ENCODE measurements around the gene RFX3.

The RFX3 gene

DNA sequence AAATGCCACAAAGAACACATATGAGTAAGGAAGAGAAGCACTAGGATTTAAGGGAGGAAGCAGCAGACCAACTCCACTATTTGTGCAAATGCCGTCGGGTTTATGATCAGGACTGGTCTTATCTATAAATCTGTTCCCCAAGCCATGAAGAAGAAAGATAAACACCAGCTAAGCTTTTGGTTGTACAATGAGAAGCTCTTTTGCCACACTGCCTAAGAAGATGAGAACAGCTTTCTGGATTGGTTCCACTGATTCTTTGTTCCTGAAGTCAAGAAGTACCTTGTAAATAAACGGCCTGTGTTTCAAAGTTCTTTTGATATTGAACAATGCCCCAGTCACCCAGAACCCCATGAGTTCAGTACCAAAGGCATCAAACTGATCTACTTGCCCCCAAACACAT is 93.9 kb downstream of the RFX3 start:
- no peak for DNase-seq

DNA sequence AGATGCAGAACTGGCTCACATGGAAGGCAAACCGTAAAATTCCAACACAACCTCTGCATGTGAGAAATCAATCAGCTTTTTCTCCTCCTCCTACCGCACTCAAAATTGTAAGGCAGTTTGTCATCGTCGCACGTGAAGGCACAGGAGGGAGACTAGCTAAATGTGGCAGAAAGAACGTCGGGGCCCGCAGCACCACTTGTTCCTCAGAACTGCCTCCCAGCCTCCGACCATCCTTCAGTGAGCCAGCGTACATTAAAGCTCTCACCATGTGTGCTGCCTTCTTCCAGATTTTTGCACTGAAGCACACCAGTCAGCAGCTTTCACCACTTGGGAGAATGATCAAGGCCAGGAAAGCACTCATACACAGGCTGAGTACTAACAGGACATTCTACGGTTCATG is 105.9 kb downstream of the RFX3 start:
- DNase-seq, result no peak

DNA sequence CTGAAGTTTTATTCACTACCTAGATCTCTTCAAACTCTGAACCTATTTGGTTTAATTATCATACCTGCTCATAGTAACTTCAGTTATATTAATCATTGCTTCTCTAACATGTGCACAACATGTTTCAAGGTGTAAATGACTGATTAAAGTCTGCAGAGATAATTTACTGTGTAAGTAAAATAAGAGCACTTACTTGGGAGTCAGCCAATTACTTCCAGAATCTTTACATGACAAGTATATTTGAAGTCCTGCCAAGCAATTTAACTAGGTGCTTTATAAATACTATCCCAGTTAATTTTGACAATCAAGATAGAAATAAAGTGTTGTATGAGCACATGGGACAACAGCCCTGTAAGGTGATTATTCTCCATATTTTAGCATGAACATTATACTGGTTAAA is 109.9 kb downstream of the RFX3 start:
- DNase-seq, result peak; percentile 39

DNA sequence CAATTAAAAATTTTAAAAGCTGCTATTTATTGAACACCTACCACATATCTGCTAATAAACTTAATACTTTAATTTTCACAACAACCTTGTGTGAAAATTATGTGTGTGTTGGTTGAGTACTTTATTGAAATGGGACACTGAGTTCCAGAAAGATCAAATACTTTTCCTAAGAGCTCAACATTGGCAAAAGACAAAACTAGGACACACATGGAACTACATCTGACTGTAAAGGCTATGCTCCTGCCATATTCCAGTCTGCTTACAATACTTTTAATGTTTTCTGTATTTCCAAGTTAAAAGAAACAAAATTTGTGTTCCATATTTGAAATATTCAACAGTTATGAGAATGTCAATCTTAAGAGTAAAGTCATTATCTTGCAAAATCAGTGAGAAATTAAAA is 111.8 kb downstream of the RFX3 start:
- no peak for DNase-seq

DNA sequence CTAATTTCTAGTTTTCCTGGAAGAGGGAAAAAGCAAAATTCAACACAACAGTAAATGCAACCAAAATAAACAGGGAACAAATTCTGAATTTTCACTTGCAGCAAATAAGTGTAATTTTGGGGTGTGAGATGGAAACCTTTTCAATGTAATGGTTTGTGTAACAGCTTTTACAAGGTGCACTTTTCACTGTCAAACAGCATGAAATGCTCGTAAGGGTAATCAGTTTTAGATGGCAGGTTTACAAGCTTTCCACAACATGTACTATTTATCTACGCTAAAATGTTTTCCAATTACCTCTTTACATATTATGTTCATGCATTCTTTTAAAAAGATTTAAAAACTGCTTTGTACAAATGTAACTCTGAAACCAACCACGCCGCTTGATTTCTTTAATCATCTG is 115.3 kb downstream of the RFX3 start:
- DNase-seq, result no peak

DNA sequence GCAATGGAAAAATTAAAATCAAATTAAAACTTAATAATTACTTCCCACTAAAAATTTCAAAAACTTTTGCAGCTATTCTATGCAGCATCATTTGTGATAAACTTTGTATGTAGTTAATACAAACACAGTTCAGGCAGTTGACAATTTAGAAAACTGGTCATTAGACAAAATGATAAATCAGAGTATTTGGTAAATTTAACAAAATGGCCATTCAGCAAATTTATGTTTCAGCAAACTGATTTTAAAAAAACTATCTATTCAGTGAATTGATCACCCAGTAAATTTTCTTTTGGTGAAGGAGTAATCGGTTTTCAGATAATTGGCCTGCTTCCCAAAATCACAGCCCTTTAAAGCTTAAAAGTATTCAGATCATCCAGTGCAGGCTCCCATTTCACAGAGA is 116.3 kb downstream of the RFX3 start:
- DNase-seq, result no peak

DNA sequence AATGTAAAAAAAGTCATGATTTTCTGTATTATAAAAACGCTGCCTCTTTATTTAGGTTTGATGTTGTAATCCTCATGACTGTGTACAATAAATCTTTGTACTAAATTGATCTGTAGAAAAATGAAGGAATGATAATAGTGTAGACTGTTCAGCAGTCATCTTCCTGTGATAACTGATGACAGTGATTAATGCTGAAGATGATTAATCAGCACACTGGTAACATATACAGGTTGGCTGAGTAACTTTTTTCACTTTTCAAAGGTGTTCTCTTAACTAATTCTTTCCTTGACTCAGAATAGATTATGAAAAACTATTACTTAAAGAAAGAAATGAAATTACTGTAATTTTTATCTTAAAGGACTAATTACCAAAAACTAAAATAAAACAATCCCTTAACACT is 122.5 kb downstream of the RFX3 start:
- no peak for DNase-seq

DNA sequence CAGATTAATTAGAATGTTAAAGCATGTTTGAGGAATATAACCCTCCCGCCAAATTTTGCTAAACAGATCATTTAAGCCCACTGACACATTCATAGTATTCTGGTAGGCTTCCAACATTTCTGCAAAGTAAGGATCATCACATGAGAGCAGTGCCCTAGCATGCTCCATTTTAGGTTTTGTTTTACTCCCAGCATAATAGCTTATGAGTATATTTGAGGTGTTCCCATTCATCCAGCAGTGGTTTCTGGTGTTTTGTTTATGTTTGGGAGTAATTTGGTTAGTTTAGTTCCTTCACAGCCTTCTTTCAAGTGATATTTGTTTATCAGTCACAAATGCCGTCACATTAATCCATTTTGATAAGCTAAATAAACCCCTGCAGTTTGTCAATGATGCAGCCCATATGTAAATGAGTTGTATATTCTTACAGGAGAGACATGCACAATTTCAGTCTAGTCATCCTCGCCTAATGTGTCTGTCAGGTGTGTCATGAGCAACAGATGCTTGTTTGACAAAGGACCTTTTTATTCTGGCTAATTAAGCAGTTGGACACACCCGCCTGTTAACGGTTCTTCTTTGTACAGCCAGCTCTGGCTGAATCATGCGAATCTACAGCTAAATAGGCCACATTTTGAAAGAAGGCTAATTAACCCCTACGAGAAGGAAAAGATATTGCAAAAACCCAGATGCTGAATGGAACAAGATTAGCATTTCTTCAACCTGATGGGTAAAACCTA is 124.4 kb downstream of the RFX3 start:
- DNase-seq, result peak; percentile 31

DNA sequence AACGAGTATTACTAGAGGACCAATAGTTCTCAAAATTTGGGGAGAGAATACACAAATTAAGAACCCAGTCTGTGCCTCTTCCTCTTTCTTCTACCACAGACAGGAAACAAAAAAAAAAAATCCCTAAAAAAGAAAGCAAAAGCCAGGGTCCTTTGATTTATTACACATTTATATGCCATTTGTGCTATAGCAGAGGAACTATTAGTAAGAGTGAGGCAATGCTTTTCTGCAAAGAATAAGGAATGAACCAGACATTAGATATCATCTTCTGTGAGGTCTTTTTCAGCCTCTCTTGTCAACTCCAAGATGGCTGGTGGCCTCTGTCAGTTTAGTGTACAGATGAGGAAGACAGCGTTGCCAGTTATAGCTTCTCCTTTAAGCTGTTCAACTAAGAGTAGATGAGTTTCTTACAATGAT is 127.6 kb downstream of the RFX3 start:
- DNase-seq, result peak; percentile 77

DNA sequence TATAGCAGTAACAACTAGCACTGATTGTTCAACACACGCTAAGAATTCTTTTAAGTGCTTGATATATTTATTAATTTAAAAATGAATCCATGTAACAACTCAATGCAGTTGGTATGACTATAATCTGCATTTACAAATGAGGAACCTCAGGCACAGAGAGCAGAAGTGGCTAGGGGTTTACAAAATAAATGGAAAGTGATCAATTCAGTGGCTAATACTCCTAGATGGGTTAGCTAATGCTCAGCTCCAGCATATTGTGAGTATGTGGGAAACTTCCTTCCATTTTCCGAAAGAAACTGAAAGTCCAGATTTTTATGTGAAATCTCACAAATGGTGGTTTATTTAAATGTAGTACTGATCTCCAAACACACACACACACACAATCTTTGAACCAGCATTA is 128.0 kb downstream of the RFX3 start:
- DNase-seq, result no peak

DNA sequence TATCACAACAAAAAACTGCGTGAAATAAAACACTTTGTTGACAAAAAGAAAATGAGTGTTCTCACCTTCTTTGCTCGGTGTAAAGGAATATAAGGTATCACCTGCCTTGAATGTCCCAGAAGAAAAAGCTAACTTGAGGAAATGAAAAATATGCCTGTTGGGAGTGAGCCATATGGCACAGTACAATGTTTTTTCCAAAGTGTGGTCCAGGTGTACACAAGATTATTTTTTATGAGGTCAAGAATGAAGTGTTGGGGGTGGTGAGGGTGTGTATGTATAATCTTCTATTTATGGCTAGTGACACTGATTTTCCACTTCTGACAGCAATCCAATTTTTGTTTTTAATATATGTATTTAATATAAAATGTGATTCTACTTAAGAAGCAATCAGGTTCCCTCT is 134.4 kb downstream of the RFX3 start:
- no peak for DNase-seq

DNA sequence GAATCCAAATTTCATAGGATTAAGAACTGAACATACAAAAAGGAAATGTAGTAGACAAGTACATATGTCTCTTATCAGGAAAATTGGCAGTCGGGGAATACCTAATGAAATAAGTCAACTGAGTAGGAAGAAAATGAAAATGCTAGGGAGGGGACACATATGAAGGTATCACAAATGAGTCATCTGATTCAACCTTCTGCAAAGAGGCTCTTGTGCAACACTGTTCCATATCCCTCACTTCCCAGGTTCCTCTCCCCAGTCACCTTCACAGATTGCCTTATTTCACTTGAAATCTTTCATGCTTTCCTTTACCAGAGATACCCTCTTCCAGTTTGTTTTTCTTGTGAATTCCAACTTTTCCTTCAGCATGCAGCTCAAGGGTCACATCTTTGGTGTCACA is 139.0 kb downstream of the RFX3 start:
- no peak for DNase-seq

DNA sequence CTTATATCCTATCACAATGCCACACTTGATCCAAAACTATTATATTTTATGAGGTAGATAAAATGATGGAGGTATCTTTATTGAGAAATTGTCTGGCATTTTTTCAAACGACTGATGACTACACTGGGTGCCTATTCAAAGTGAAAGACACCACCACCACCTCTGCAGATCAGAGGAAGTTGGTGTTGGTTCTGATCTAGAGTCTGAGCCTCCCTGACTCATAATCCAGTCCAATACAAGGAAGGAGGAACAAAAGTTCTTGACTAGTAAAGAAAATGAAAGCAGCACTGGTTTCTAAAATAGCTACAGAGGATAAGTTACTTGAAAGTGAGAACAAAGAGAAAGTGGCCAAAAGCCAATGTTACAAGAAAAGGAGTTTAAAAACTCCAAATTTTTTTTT is 139.9 kb downstream of the RFX3 start:
- no peak for DNase-seq

DNA sequence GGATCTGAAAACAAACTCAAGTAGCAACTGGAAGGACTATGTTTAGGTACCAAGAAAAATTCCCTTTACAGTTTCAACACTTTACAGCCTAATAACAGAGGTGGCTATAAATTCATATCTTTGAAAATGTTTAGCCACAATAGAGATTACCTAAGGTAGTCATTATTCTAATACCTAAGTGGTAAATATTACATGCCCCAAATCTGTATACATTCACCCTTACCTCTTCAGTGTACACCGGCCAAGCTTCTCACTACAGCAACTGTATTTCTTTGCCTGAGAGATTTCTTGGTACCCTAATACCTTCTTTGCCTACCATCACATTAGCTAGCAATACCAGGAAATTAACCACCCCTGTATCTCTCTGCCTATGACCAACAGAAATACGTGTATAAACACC is 154.0 kb downstream of the RFX3 start:
- no peak for DNase-seq

DNA sequence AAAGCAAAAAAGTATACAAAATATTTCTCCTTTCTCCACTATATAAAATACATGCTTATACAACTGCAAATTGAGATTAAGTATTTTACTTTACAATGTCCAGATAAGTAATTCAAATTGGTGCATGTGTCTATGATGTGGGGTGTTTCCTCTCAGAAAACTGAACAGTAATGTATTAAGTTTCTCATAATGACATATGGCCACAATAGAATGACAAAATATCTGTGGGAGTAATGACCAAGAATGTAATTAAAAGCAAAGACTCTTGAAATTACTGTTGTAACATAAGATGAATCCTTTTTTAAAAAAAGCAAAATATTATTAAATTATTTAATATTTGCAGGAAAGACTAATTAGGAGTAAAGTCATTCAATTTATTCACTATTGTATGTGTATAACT is 155.1 kb downstream of the RFX3 start:
- DNase-seq, result no peak

DNA sequence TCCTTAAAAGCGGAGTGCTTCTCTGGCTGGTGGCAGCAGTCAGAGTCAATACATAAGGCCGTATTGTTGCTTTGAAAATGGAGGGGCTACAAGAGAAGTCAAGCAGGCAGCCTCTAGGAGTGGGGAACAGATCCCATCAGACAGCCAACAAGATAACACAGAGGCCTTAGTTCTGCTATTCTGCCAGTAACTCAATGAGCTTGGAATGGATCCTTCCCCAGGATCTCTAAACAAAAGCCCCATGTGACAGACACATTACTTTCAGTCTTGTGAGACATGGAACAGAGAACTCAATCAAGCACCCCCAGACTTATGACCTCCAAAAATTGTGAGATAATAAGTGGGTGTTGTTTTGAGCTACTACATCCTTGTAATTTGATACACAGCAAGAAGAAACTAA is 158.6 kb downstream of the RFX3 start:
- DNase-seq, result no peak

DNA sequence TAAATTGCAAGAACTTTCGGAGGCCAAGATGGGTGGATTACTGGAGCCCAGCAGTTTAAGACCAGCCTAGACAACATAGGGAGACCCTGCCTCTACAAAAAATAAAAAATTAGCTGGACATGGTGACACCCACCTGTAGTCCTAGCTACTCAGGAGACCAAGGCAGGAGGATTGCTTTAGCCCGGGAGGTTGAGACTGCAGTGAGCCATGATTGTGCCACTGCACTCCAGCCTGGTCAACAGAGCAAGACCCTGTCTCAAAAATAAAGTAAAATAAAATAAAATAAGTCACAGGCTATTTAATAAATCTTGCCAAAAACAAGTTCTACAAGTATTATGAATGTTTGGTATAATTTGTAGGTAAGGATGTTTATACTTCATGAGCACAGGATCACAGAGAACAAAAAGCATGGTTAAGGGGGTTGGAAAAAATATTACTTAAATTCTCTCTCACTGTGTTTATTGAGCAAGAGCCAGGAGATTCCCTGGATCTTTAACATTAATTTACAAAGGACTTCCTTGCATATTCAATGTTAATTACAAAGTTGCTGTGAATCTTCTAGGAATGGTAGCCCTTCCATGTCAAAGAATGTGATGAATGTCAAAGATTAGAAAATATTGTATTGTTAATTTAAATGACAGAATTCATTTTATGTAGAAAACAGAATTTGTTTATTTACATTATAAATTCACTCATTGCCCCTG is 164.0 kb downstream of the RFX3 start:
- no peak for DNase-seq

DNA sequence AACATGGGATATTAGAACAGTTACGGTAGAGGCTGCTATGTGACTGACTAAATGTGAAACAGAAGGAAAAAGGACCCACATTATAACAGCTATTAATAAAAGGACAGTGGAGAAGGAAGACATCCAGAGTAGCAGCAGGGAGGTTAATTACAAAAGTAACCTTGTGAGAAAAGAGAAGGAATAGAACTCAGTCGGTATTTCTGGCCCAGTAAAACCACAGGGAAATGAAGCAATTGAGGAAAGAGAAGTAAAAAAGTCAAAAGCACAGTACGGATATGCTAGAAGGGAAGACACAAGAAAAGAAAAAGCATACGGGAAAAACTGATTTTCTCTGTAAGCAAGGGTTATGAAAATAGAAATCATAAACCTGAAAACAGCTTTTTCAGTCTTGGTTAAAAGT is 164.7 kb downstream of the RFX3 start:
- peak; percentile 26 for DNase-seq

DNA sequence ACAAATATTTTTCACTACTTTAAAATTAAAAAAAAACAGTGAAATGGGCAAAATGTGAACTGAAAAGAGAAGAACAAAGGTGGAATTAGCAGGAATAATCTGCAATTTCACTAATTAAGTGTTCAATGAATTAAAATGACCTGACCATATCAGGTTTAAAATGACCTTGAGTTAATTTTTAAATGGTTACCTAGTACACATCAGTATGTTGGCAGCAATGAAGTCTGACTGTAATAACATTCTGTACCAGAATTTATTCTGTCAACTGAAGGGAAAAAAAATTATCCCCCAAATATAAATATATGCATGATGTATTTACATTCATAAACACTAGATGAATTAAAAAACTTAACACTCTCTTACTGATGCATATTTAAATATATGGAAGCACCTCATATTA is 165.6 kb downstream of the RFX3 start:
- no peak for DNase-seq

DNA sequence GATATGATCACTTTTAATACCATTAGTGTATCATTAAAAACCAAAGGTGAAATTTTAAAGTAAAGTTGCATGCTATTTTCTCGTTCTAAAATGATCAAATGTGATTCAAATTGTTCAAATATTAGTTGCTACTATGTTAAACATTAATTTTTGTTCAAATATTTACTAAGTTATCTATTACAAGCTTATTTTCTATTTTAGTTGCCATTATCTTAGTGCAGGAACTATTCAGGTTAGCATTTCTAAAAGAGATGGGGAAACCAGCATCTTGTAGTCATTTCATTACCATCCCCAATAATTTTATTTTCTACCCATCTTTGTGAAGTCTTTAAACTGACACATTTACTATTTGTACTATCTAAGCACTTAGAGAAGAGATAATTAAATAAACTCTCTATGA is 166.0 kb downstream of the RFX3 start:
- DNase-seq, result no peak

DNA sequence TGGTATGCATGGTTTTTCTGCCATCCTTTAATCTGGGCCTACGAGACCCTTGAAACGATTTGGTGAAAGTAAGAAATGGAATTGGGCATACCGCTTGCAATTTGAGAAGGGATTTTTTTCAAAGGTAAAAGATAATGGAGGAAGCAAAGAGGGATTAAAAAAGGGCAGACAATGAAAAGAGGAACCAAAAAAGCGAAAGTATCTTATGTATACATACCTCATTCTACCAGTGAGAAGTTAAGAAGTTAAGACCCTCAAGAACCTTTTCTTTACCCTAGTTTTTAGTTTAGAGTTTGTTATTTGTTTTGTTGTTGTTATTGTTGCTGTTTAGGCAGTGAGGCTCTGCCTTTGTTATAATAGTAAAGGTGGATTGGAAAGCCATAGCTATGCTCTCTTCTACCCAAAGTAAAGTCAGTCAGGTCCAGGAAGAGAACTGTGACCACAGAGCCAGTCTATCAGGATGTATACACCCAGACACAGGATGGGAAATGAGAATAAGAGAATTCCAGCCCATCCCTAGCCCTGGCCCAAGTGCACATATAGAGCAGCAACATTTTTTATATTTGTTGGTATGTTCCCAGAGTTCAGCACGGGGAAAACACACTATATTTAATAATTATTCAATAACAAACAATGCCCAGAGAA is 166.6 kb downstream of the RFX3 start:
- peak; percentile 15 for DNase-seq

DNA sequence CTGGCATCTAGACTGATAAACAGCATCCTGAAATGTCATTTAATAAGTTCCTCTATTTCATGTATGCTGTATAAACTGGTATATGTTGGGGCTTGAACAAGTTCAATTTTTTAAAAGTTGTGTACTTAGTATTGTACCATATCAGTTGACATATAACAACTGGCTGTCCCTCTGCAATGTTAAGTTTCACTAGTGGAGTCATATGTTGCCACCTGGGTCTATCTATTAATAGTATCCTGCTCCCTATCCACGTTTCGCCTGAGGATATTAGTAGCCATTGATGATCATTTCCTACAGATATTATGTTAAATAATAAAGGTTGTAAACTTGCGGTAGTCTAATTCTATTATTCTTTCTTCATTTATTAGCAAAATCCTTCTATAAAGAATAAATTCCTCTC is 177.6 kb downstream of the RFX3 start:
- no peak for DNase-seq

DNA sequence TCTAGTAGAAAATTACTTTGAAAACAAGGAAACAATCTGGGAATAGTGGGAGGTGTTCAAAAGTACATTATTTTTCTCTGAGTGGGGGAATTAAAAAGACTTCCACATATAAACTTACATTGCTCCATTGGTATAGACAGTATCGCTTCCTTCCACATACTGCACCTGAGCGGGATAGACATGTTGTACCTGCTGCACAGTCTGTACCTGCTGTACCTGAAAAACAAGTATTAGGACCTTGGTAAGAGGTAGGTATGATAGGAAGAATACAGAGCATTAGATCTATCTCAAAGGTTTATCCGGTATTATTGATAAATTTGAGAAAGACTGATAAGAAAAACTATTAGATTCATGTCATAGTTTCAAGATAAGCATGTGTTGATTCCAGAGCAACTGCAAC is 179.3 kb downstream of the RFX3 start:
- no peak for DNase-seq

DNA sequence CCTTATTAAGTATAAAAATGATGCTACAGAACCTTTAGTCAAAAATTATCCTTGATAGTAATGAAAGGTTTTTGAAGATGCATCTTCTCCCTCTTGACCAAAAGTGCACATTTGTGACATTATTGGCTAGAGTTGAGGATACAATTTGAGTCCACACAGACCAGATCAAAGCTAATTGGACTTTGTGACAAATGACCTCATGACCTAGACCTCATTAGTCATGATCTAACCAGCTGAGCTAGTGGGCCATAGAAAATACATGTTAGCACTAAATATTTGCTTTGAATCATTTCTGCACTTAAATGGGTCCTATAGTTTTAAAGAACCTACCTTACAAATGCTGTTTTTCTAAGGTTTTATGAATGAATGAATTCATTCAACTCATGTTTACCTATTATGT is 182.1 kb downstream of the RFX3 start:
- DNase-seq, result no peak

All from hematopoietic multipotent progenitor cell treated with erythropoietin and hydrocortisone succinate and interleukin-3 and kit ligand, for 4 days (in vitro differentiated cells).